NCI-H128 (cell line): ENCODE data around the gene MSANTD2.
A peak's percentile ranks its signal among the peaks of the same experiment; 100 is the strongest.

Source experiments
- DNase-seq: peaks from one replicate; lab custom pipeline; 2025; ENCODE audit not compliant: unreplicated experiment; lab: John Stamatoyannopoulos, UW

The MSANTD2 gene

DNA sequence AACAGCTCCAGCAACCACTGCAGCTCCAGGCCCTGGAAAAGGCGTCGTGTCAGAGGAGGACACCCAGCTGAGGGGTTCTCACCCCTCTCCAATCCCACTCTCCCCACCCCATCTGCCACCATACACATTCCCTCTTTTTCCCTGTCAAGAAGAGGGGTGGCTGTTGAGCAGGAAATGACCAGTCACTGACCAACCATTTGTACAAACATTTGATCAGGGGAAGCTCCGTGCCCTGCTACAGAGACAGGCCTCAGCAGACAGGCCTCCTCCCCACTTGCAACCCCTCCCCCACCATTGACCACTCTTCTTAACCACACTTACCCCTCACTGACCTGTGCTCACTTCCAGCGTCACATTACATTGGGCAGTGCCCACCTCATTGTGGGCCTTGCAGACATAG is 45.9 kb downstream of the MSANTD2 start:
- no peak for DNase-seq

DNA sequence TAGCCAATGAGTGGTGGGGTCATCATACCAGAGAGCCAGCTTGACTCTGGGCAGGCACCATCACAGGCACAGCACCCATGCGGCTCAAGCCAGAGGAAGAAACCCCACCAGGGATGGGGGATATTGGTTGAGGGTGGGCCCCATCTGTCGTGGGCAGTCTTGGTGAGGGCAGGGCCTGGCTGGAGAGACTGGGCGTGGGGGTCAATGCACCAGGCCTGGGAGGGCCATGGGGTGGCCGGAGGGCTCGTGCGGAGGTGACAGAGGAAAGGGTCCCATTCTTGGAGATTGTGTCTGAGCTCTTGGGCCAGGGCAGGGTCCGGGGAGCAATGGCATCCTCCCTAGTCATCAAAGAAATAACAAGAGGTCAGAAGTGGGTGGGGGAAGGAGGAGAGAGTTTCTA is 46.6 kb downstream of the MSANTD2 start:
- DNase-seq, result no peak

GRCh38 chr11:124753205-124753604 is 47.0 kb downstream of the MSANTD2 start:
- no peak for DNase-seq

DNA sequence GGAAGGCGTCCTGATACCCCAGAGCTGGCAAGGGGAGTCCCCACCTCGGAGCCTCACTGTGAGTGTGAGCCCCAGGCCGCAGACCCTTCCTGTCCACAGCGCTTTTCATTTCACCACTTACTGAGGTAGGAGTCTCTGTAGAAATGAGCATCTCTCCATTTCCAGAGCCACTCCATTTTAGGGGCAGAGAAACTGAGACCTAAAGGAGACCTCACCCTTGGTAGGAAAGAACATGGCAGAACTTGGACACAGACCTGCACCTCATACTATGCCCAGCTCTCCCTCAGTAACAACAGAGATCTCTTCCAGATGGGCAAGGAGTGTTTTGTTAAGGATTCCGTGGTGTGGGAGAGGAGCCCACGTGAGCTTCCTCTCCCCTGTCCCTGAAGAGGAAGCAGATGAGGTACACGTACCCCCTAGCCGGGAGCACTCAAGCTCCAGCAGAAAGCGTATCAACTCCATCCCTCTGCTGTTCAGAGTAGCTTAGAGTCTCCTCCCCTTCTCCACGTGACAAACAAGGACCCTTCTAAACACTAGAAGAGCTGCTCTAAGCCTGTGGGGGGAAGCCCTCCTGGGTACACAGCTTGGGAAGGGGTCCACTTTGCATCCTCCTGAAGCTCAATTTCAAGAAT is 47.6 kb downstream of the MSANTD2 start:
- DNase-seq, result no peak

DNA sequence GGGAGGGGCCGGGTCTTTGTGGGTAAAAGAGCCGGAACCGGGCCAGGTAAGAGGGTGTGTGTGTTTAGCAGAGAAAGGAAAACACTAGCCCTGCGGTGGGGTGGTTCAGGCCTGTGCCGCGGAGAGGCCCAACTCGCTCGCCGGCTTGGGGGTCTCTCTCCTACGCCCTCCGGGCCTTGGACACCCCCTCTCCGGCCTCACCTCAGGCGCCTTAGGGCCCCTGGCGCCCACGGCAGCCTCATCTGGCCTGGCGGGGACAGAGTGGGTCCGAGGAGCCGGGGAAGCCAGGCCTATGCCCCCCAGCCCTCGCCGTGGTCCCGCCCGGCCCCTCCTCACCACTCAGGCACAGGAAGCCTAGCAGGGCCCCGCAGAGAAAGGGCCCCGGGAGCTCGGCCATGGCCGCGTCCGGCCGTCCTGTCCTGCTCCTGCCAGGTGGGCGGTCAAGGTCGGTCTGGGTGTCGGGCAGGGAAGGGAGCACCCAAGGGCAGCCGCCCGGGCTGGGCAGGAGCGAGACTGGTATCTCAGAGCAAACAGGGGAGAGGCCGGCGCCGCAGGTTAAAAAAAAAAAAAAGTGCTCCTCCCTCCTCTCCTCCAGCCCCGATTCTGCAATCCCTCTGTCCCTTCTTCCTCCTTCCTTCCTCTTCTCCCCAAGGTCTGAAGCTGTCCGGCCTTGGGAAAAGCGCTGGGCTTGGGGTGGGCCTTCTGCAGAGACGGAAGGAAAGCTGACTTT is 48.3 kb downstream of the MSANTD2 start, which contains the start of gene VSIG2:
Gene VSIG2 (minus strand): TSS at position 515 of the 730 bp plus-strand sequence. CDS start 118 bp downstream, at position 397.
- no peak for DNase-seq

DNA sequence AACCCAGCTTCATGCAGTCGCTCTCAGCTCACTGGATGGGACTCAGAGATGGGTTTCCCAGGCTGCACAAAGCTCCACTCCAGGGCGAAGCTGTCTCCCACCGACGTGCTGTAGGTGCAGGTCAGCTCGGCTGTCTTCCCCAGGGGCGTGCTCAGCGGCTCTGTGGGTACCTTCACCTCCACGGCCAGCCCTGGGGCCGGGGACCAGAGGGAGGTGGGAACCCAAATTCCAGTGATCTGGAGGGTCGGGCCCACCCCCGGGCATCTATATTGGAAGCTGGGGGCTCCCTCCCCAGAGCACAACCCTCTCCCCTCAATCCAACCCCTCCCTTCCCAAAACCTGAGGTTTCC is 48.8 kb downstream of the MSANTD2 start:
- DNase-seq, result no peak

DNA sequence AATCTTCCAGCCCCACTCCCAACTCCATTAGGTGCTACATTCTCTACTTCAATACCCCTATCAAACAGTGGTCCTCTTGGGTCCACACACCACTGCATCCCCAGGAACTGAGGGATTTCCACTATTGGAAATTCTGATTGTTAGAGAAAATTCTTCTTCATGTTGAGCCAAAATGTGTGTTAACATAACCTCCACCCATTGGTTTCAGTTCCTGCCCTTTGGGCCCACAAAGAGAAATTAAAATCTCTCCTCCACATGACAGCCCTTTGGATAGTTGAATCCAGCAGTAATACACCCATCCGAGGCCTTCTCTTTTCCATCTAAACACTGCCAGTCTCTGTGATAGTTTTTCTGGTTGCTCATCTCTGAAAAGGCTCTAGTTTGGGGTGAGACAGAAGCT is 50.3 kb downstream of the MSANTD2 start:
- no peak for DNase-seq

- no peak for DNase-seq
Measured at GRCh38 chr11:124748481-124749343, 51.5 kb downstream of the MSANTD2 start.

GRCh38 chr11:124748100-124748418 is 52.1 kb downstream of the MSANTD2 start:
- no peak for DNase-seq

- no peak for DNase-seq
Measured at GRCh38 chr11:124747406-124748099, 52.7 kb downstream of the MSANTD2 start.

GRCh38 chr11:124746621-124747243 is 53.5 kb downstream of the MSANTD2 start:
- DNase-seq, result no peak

GRCh38 chr11:124745835-124746620 is 54.2 kb downstream of the MSANTD2 start:
- DNase-seq, result no peak

GRCh38 chr11:124745270-124745834 is 54.9 kb downstream of the MSANTD2 start:
- DNase-seq, result no peak

- no peak for DNase-seq
Measured at GRCh38 chr11:124743050-124743449, 57.2 kb downstream of the MSANTD2 start.

- no peak for DNase-seq
Measured at GRCh38 chr11:124742555-124742954, 57.7 kb downstream of the MSANTD2 start.

DNA sequence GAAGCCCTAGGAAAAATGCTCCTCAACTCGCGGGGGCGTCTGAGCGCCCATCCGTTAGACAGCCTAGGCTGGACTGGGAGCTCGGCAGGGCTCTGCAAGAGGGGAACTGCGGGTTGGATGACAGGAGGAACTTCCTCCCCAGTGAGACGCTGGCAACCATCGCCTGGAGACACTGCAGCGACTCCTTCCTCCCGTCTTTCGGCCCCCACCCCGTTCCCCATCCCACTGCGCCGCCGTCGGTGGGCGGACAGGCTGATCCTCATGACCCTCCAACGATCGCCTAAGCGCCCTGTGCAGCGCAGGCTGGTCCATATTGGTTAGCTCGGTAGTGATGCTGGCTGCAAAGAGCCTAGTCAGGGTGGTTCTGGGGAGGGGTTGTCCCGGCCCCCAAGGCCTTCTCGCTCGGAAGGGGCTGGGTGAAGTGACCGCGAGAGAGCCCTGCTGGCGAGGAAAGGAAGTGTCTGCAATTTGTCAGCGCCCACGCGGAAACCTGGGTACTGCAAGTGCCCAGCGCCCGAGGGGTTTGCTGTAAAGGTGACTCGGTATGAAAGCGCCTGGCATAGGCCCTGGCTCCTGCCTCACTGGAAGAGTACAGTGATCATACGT is 59.8 kb downstream of the MSANTD2 start:
- DNase-seq, result no peak

DNA sequence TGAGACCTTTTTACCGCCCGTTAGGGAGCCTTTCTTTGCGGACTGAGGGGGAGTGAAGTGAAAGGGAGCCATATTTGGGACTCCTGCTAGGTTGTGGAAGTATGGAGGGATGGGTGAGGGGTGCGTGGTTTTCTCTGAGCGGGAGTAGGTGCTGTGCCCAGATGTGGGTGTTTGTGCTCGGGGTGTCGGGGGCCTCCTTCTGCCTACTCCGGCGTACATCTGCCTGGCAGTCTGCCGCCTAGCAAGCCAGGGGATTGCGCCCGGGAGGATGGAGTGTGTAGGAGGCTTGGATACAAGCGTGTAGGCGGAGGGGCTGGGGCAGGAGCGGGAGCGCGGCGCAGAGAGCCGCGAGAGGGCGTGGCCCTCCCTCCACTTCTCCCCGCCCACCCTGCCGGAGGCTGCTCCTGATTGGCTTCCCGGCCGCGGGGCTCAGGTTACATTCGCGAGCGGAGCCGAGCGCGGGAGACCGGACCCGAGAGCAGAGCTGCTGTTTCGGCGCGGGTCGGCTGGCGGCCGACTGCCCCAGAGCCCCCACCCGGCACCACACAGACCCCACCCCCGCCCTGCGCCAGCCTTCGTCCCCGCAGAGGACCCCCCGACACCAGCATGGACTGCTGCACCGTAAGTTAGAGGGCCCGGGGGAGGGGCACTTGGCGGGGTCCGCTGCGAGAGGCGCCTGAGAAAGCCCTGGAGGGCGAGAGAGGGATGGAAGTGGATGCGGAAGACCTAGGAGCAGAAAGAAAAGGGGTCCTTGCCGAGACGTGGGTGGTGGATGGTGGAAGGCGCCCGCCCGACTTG is 60.5 kb downstream of the MSANTD2 start, which contains the start of gene NRGN:
Gene NRGN (plus strand): TSS at position 464 of the 798 bp plus-strand sequence. CDS start 143 bp downstream, at position 607.
- DNase-seq, result peak; percentile 82

DNA sequence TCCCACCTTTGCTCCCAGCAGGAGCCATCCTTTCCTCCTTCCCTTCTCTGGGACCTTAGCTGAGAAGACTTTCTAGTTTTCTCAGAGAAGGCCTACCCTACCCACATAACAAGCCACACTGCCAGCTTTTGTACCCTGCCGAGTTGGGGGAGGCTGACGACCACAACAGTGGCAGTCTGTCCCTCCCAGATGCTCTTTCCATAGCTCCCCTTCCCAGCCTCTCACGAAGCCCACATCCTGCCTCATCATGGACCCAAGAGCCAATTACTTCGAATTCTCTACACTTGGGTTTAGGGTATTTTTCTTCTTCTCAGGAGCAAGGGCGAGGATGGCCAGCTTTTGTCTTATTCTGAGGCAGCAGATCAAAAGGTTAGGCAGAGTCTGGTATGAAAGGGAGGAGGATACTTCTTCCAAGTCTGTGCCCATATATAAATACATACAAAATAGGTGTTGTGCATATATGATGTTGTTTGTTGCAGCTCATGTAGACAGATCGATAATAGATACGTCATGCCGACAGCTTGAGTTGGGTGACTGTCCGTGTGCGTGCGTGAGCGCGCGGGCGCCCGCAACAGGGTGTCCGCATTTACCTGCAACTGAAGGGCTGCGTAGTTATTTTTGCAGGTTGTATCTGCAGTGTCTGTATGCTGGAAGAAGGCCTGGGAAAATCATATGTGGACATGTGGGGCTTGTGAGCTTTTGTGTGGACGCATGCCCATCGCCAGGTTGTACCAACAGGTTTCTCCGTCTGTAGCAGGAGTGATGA is 61.3 kb downstream of the MSANTD2 start:
- DNase-seq, result no peak
